Measurements from ENCODE around the gene PSMD8. TPM values are rescaled to one million over a fixed set of nuclear protein-coding genes. Genes with fewer than 3 reads are reported as not detected.

Gene PSMD8
- total and polyA plus RNA-seq, 12 donors: 113 to 513 (median 302) TPM

DNA sequence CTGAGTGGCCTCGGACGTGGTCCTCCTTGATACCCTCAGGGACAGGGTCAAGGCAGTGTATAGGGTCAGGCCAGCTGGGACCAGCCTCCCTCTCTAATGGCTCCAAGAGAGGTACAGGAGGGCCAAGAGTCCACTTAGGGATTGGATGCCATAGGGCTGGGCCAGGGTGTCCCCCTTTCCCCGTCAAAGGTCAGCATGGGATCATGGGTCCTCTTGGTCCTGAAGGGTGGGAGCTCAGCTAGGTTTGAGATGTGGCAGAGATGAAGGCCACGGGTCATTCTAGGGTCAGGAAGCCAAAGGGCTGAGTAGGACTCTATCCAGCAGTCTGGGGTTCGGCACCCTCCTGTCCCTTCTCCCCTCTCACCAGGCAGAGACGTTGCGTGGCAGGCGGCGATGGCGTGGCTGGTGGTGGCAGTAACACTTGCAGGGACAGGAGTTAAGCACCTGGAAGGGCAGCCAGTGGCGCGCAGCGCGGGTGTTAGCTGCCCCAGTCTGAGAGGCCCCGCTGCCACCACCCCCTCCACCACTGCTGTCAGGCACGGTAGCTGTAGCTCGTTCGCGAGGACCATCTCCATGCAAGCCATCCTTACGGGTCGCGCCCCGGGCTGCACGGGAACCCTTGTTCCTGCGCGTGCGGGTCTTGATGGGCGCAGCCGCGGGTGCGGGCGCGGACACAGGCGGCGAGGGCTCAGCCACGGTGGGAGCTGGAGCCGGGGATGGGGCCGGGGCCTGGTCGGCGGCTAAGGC, 10.9 kb downstream of the PSMD8 start:
- Histone ChIP-seq H3K27ac (no peak overlapping the region), H3K4me1 (peaks cover 15 to 45% (median 33%) of the 10 kb centered on the region in 9 donors), H3K9me3 (no peaks in the 10 kb centered on the region), H3K4me3 (no peak overlapping the region), H3K36me3 (peaks cover 0 to 63% (median 39%) of the 10 kb centered on the region in 9 donors), H3K27me3 (peaks cover 0 to 49% (median 0%) of the 10 kb centered on the region in 7 donors)
- TF ChIP-seq CTCF (IDR thresholded peaks at IDR 0.05): no peak
- WGBS, 2 donors: 80 to 81% methylated on average over 40 of the region's 40 CpGs
- DNase-seq (no peak), ATAC-seq (no peak)
- intact Hi-C loops (cut with DNase I): no loop called here

GRCh38 chr19:38385804-38386257, 11.5 kb downstream of the PSMD8 start:
- DNase-seq: no peak
- intact Hi-C loops (cut with DNase I): no loop called here

DNA sequence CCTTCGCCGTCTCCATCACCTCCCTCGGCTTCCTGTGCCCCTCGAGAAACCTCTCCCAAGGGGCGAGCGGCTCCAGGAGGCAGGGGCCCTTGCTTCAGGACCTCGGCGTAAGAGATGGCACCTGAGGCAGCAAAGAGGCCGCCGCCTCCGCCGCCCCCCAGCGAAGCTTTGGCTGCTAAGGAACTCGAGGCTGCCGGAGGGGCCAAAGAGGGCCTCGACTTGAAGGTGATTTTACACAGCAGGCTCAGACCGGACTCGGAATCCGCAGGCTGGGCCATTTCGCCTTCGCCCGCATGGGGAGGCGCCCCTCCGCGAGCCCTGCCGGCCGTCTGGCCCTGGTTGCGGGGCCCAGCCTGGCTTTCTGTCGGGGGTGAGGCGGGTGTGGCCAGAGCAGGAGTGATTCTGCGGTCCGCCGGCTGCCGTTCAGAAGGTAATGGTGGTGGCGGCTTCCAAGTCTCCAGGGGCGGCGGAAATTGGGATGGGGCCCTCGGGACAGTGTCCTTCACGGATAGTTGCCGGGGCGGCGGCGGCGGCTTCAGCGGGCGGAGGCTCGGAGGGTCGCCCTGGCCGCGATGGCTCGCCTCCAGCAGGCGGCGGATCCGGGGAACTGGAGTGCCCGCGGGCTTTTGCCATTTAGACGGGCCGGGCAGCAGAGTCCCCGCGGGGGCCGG, 12.1 kb downstream of the PSMD8 start:
- no peak for TF ChIP-seq CTCF (IDR thresholded peaks at IDR 0.05)
- peaks cover 15 to 47% (median 33%) of the 10 kb centered on the region in 9 donors for H3K4me1 ChIP-seq
- DNase-seq (no peak), ATAC-seq (peak in 1 of 8 donors; percentile 4)
- H3K27ac ChIP-seq: peak overlapping the region in 1 of 10 donors; percentile 87
- peak overlapping the region in 3 of 10 donors; percentile 57 to 64 (median 59) for H3K4me3 ChIP-seq
- 52 to 56% methylated on average over 61 of the region's 61 CpGs for WGBS, 2 donors
- H3K27me3 ChIP-seq: peaks cover 0 to 57% (median 0%) of the 10 kb centered on the region in 7 donors
- H3K36me3 ChIP-seq: peaks cover 0 to 51% (median 29%) of the 10 kb centered on the region in 9 donors
- intact Hi-C loops (cut with DNase I): no loop called here
- no peaks in the 10 kb centered on the region for H3K9me3 ChIP-seq

More at GRCh38 chr19:38385804-38386257, 11.5 kb downstream of the PSMD8 start:
- Histone ChIP-seq H3K27ac (no peak overlapping the region), H3K27me3 (peaks cover 0 to 55% (median 0%) of the 10 kb centered on the region in 7 donors), H3K36me3 (peaks cover 0 to 57% (median 35%) of the 10 kb centered on the region in 9 donors), H3K4me1 (peaks cover 15 to 47% (median 33%) of the 10 kb centered on the region in 9 donors), H3K9me3 (no peaks in the 10 kb centered on the region), H3K4me3 (no peak overlapping the region)
- 54 to 66% methylated on average over 33 to 40 of the region's 40 CpGs for WGBS, 2 donors
- no peak for ATAC-seq
- TF ChIP-seq CTCF (IDR thresholded peaks at IDR 0.05): no peak

- H3K36me3 ChIP-seq: peaks cover 0 to 45% (median 22%) of the 10 kb centered on the region in 9 donors
- intact Hi-C loops (cut with DNase I): no loop called here
- peaks cover 15 to 47% (median 33%) of the 10 kb centered on the region in 9 donors for H3K4me1 ChIP-seq
- no peak for TF ChIP-seq CTCF (IDR thresholded peaks at IDR 0.05)
- peak overlapping the region in 3 of 10 donors; percentile 43 to 87 (median 52) for H3K27ac ChIP-seq
- no peaks in the 10 kb centered on the region for H3K9me3 ChIP-seq
- peak in 1 of 2 donors; percentile 28 for DNase-seq
- 13 to 15% methylated on average over 36 of the region's 36 CpGs for WGBS, 2 donors
- H3K4me3 ChIP-seq: peak overlapping the region; percentile 33 to 64 (median 54)
- peaks cover 0 to 63% (median 0%) of the 10 kb centered on the region in 7 donors for H3K27me3 ChIP-seq
- ATAC-seq: peak in 5 of 8 donors; percentile 1 to 19 (median 3)
Measured at GRCh38 chr19:38386971-38387549, 12.7 kb downstream of the PSMD8 start.

Data from heart right ventricle (tissue), 16 donors.